Endodermal cell (in vitro differentiated cells): ENCODE results near the gene CERT1. TPM values are rescaled to one million over a fixed set of nuclear protein-coding genes. Genes with fewer than 3 reads are reported as not detected.

Source experiments
- DNase-seq: peaks from one replicate; pipeline ENCODE4 v3.0.0-alpha.2; 2017
- H3K27ac ChIP-seq: 2 replicates; pipeline ENCODE4 v1.5.1; 2013; ENCODE audit warnings: mild to moderate bottlenecking, low read depth, low read length, moderate library complexity
- H3K27me3 ChIP-seq: 2 replicates; pipeline ENCODE4 v1.6.1; 2013; ENCODE audit warnings: mild to moderate bottlenecking, low read length, moderate library complexity; ENCODE audit not compliant: insufficient read depth, control insufficient read depth, poor library complexity, severe bottlenecking
- H3K36me3 ChIP-seq: 2 replicates; pipeline ENCODE4 v1.7.0; 2013; ENCODE audit warnings: mild to moderate bottlenecking, low read length, moderate library complexity; ENCODE audit not compliant: control insufficient read depth, insufficient read depth
- H3K4me1 ChIP-seq: one replicate; pipeline ENCODE4 v1.7.0; 2013; ENCODE audit warnings: low read length; ENCODE audit not compliant: control insufficient read depth, insufficient read depth
- H3K4me3 ChIP-seq: 2 replicates; pipeline ENCODE4 v1.5.1; 2013; ENCODE audit warnings: mild to moderate bottlenecking, low read length, moderate library complexity
- H3K9ac ChIP-seq: 2 replicates; pipeline ENCODE4 v1.6.1; 2013; ENCODE audit warnings: mild to moderate bottlenecking, low read length, moderate library complexity; ENCODE audit not compliant: poor library complexity, severe bottlenecking; ENCODE audit errors: extremely low read depth
- H3K9me3 ChIP-seq: 2 replicates; pipeline ENCODE4 v1.6.1; 2013; ENCODE audit warnings: mild to moderate bottlenecking, low read length, moderate library complexity; ENCODE audit not compliant: control insufficient read depth
- H3K27ac Mint-ChIP-seq: 2 replicates; pipeline ENCODE4 v1.8.0; 2020; ENCODE audit warnings: mixed read lengths
- H3K27me3 Mint-ChIP-seq: 2 replicates; pipeline ENCODE4 v1.8.0; 2021; ENCODE audit warnings: mild to moderate bottlenecking, mixed read lengths; ENCODE audit not compliant: insufficient read depth
- H3K36me3 Mint-ChIP-seq: 2 replicates; pipeline ENCODE4 v1.8.0; 2020; ENCODE audit warnings: low read depth, mixed read lengths
- H3K4me1 Mint-ChIP-seq: 2 replicates; pipeline ENCODE4 v1.8.0; 2020; ENCODE audit warnings: mixed read lengths
- H3K4me3 Mint-ChIP-seq: 2 replicates; pipeline ENCODE4 v1.8.0; 2020; ENCODE audit warnings: mild to moderate bottlenecking, moderate library complexity, mixed read lengths
- H3K9me3 Mint-ChIP-seq: 2 replicates; pipeline ENCODE4 v1.8.0; 2020; ENCODE audit warnings: mild to moderate bottlenecking, mixed read lengths
- CTCF ChIP-seq: fragments of 200-600 bp; sonication (generic); conservative IDR thresholded peaks from 2 replicates; pipeline ENCODE4 v1.5.0; 2021; ENCODE audit warnings: antibody characterized with exemption, mild to moderate bottlenecking
- WGBS, 2 experiments: methylation state at CpG; one replicate each; pipeline versions ENCODE4 v1.1.5 to v1.1.7; 2013; ENCODE audit warnings: missing lambda C conversion rate in 2 of 2, mixed read lengths in 1 of 2; ENCODE audit not compliant: insufficient coverage in 1 of 2, insufficient read length in 1 of 2; 5-methylcytosine and 5-hydroxymethylcytosine counted together
- total RNA-seq, 2 donors: library from RNA; stranded (reverse); fragmentation: NEBNext Ultra II Directional in 1 of 2; extraction: Animal tissue kit (Norgen Biotek cat#: 25700) in 1 of 2; gene quantifications; 2 replicates in 1 of 2; 3 replicates in 1 of 2; pipeline ENCODE4 v1.2.1, GENCODE V29; 2021

The CERT1 gene
- total RNA-seq, 2 donors from 2014 or later: 51.0 to 73.5 TPM

- WGBS, 2 experiments: 94 to 100% methylated on average over 1 to 2 of the region's 3 CpGs
- H3K9ac ChIP-seq: no peak overlapping the region
- H3K4me1 ChIP-seq: no peaks in the 10 kb centered on the region
- H3K36me3 ChIP-seq: peaks cover 23% of the 10 kb centered on the region
- peaks cover 5% of the 10 kb centered on the region for H3K9me3 ChIP-seq
- H3K4me3 Mint-ChIP-seq: no peak overlapping the region
- H3K27ac Mint-ChIP-seq: no peak overlapping the region
- no peak overlapping the region for H3K27ac ChIP-seq
- H3K36me3 Mint-ChIP-seq: peaks cover 17% of the 10 kb centered on the region
- no peak for TF ChIP-seq CTCF
- no peaks in the 10 kb centered on the region for H3K4me1 Mint-ChIP-seq
- H3K27me3 ChIP-seq: no peaks in the 10 kb centered on the region
- H3K4me3 ChIP-seq: no peak overlapping the region
- H3K9me3 Mint-ChIP-seq: no peaks in the 10 kb centered on the region
- no peaks in the 10 kb centered on the region for H3K27me3 Mint-ChIP-seq
- no peak for DNase-seq
Measured at GRCh38 chr5:75551471-75551870, 40.0 kb upstream of the CERT1 start.

GRCh38 chr5:75550597-75550996 is 39.2 kb upstream of the CERT1 start:
- Histone ChIP-seq H3K9me3 (peaks cover 5% of the 10 kb centered on the region), H3K27ac (no peak overlapping the region), H3K27me3 (no peaks in the 10 kb centered on the region), H3K4me3 (no peak overlapping the region), H3K4me1 (no peaks in the 10 kb centered on the region), H3K36me3 (peaks cover 23% of the 10 kb centered on the region), H3K9ac (no peak overlapping the region)
- Mint-ChIP-seq H3K27ac (no peak overlapping the region), H3K36me3 (peaks cover 17% of the 10 kb centered on the region), H3K27me3 (no peaks in the 10 kb centered on the region), H3K9me3 (no peaks in the 10 kb centered on the region), H3K4me3 (no peak overlapping the region), H3K4me1 (no peaks in the 10 kb centered on the region)
- TF ChIP-seq CTCF: no peak
- WGBS, 2 experiments: 100% methylated on average over 1 of the region's 1 CpG; no CpG with 5 or more reads in 1 of the 2 experiments
- DNase-seq: no peak

GRCh38 chr5:75547812-75548211 is 36.4 kb upstream of the CERT1 start:
- peaks cover 5% of the 10 kb centered on the region for H3K9me3 ChIP-seq
- H3K36me3 ChIP-seq: peaks cover 8% of the 10 kb centered on the region
- Mint-ChIP-seq H3K27me3 (no peaks in the 10 kb centered on the region), H3K4me3 (no peak overlapping the region), H3K9me3 (no peaks in the 10 kb centered on the region), H3K27ac (no peak overlapping the region), H3K36me3 (peaks cover 10% of the 10 kb centered on the region), H3K4me1 (no peaks in the 10 kb centered on the region)
- no peak for DNase-seq
- H3K27ac ChIP-seq: no peak overlapping the region
- no peak for TF ChIP-seq CTCF
- WGBS, 2 experiments: 91 to 96% methylated on average over 2 to 3 of the region's 3 CpGs
- H3K9ac ChIP-seq: no peak overlapping the region
- no peaks in the 10 kb centered on the region for H3K27me3 ChIP-seq
- no peaks in the 10 kb centered on the region for H3K4me1 ChIP-seq
- no peak overlapping the region for H3K4me3 ChIP-seq
